ENCODE data around the gene PKHD1. TPM values are rescaled to one million over a fixed set of nuclear protein-coding genes. Genes with fewer than 3 reads are reported as not detected.

The PKHD1 gene
- total and polyA plus RNA-seq, 2 of the 8 experiments (the other 6 are each of a cell fraction or from before 2014, with no cell fraction given), result 0.06 to 0.09 TPM

- Histone ChIP-seq H3K18ac (ENCODE audit: extremely low read depth, low read length) (no peak overlapping the region), H3K9me3 (ENCODE audit: insufficient read depth in 2 of 2, low read depth in 1 of 2, low read length in 1 of 2) (0 out of 4 replicates have a peak, but pooled peaks cover 0 to 4% of the 10 kb centered on the region in 2 experiments), H3K79me2 (ENCODE audit: control insufficient read depth in 1 of 2, insufficient read depth in 2 of 2, low read length in 2 of 2) (no peaks in the 10 kb centered on the region), H3K4me3 (ENCODE audit: extremely low read depth in 1 of 4, insufficient read depth in 2 of 4, low read depth in 3 of 4, low read length in 4 of 4) (no peak overlapping the region), H3K27ac (ENCODE audit: low read depth, low read length) (no peak overlapping the region), H4K8ac (ENCODE audit: extremely low read depth, insufficient read depth, low read length) (no peak overlapping the region), H2AFZ (ENCODE audit: low read length) (no peak overlapping the region), H3K56ac (replicated peaks; ENCODE audit: insufficient read length, low read depth, low read length) (no peak overlapping the region), H3K23ac (ENCODE audit: insufficient read length) (no peak overlapping the region), H3K4ac (replicated peaks; ENCODE audit: insufficient read length, low read depth, low read length) (no peak overlapping the region), H4K20me1 (replicated peaks in 1 of 2; ENCODE audit: control insufficient read depth in 1 of 2, insufficient read depth in 2 of 2, low read length in 2 of 2) (no peaks in the 10 kb centered on the region), H3K79me1 (ENCODE audit: low read depth, low read length) (no peaks in the 10 kb centered on the region), H3K27me3 (replicated peaks in 1 of 4; ENCODE audit: control insufficient read depth in 3 of 4, extremely low read depth in 1 of 4, insufficient read depth in 3 of 4, low read length in 3 of 4) (no peaks in the 10 kb centered on the region), H3K14ac (ENCODE audit: insufficient read length) (no peak overlapping the region), H4K91ac (replicated peaks; ENCODE audit: insufficient read length, low read length) (no peak overlapping the region), H2BK15ac (ENCODE audit: low read length) (no peak overlapping the region), H3K4me1 (replicated peaks in 1 of 4; ENCODE audit: control insufficient read depth in 3 of 4, insufficient read depth in 4 of 4, low read length in 3 of 4) (no peaks in the 10 kb centered on the region), H2BK12ac (ENCODE audit: low read depth, low read length) (no peak overlapping the region), H3K9ac (replicated peaks in 1 of 4; ENCODE audit: extremely low read depth in 1 of 4, low read depth in 3 of 4, low read length in 3 of 4) (no peak overlapping the region), H3K36me3 (ENCODE audit: control insufficient read depth in 2 of 4, insufficient read depth in 4 of 4, low read length in 3 of 4) (no peaks in the 10 kb centered on the region; a peak in 3 of 8 replicates), H2BK120ac (replicated peaks; ENCODE audit: low read depth, low read length) (no peak overlapping the region), H3K4me2 (ENCODE audit: insufficient read depth in 1 of 2, low read depth in 2 of 2, low read length in 2 of 2) (no peak overlapping the region), H2BK20ac (ENCODE audit: low read length) (no peak overlapping the region), H2AK5ac (ENCODE audit: low read depth, low read length) (no peak overlapping the region), H2BK5ac (ENCODE audit: low read depth, low read length) (no peak overlapping the region), H3K23me2 (ENCODE audit: low read depth, low read length) (no peaks in the 10 kb centered on the region), H4K5ac (ENCODE audit: insufficient read length, low read depth, low read length) (no peak overlapping the region)
- ChIA-PET CTCF (ENCODE audit: partially characterized antibody) (interaction anchor here (0.8 to 1.7 kb wide), 3 partner anchors 10 to 75 kb away, joined by 3 to 5 read pairs (median 3); no protein-coding TSS in a partner anchor), POLR2A (ENCODE audit: partially characterized antibody) (interaction anchor here (1.1 kb wide), 1 partner anchor 13 kb away, joined by 3 read pairs; no protein-coding TSS in a partner anchor)
- WGBS, 2 experiments (ENCODE audit: extremely low coverage in 1 of 2, insufficient coverage in 1 of 2, insufficient read length in 1 of 2, insufficient replicate concordance in 2 of 2, low coverage in 1 of 2, low lambda C conversion rate in 2 of 2, missing lambda C conversion rate in 1 of 2), result 87% methylated on average over 3 of the region's 3 CpGs; no CpG with 5 or more reads in 1 of the 2 experiments
- FAIRE-seq, result no peak
- no peak for DNase-seq (ENCODE audit: low read depth in 1 of 2, low spot score in 2 of 2)
- TF ChIP-seq TBP (IDR thresholded peaks at IDR 0.05; ENCODE audit: low read depth, low read length) (no peak), TEAD4 (IDR thresholded peaks at IDR 0.05; ENCODE audit: low read depth, low read length) (no peak), RFX5 (IDR thresholded peaks at IDR 0.05; ENCODE audit: borderline replicate concordance, low read depth, low read length) (no peak), KDM5A (IDR thresholded peaks at IDR 0.05; ENCODE audit: low read length) (no peak), KDM4A (IDR thresholded peaks at IDR 0.05; ENCODE audit: low read depth, low read length, severe bottlenecking) (no peak), SP4 (IDR thresholded peaks at IDR 0.05; ENCODE audit: low read length) (no peak), CREB1 (IDR thresholded peaks at IDR 0.05) (no peak), ZNF274 (IDR thresholded peaks at IDR 0.05; ENCODE audit: borderline replicate concordance, extremely low read depth, low read length) (no peak), TAF1 (IDR thresholded peaks at IDR 0.05; ENCODE audit: low read depth, low read length) (no peak), CHD1 (IDR thresholded peaks at IDR 0.05; ENCODE audit: low read depth, low read length) (no peak), EP300 (IDR thresholded peaks at IDR 0.05; ENCODE audit: borderline replicate concordance in 1 of 2, low read depth in 2 of 2, low read length in 2 of 2) (no peak), KDM1A (IDR thresholded peaks at IDR 0.05; ENCODE audit: borderline replicate concordance, low read length) (no peak)
These were observed 37.0 kb upstream of the PKHD1 start for GRCh38 chr6:52124126-52125121.

All from H1 (cell line).